Esophagus muscularis mucosa (tissue), 4 donors: ENCODE measurements around the gene EFCAB8. TPM values are rescaled to one million over a fixed set of nuclear protein-coding genes. Genes with fewer than 3 reads are reported as not detected.

Source experiments
- DNase-seq: peaks from one replicate; pipeline ENCODE4 v3.0.0-alpha.2; 2017; ENCODE audit errors: extremely low spot score
- H3K27ac ChIP-seq, 4 donors: fragments of 200-600 bp; sonication (generic); replicated peaks in 1 of 4; 1 replicate in 3 of 4; 2 replicates in 1 of 4; pipeline ENCODE4 v1.5.1; 2016 to 2019; ENCODE audit warnings: mild to moderate bottlenecking in 1 of 4
- H3K27me3 ChIP-seq, 4 donors: fragments of 200-600 bp; sonication (generic); one replicate each; pipeline versions ENCODE4 v1.5.1 to v1.6.0; 2016 to 2019
- H3K36me3 ChIP-seq, 4 donors: fragments of 200-600 bp; sonication (generic); one replicate each; pipeline ENCODE4 v1.5.1; 2016 to 2019
- H3K4me1 ChIP-seq, 4 donors: fragments of 200-600 bp; sonication (generic); one replicate each; pipeline ENCODE4 v1.5.1; 2016 to 2019
- H3K4me3 ChIP-seq, 4 donors: fragments of 200-600 bp; sonication (generic); 1 replicate in 2 of 4; 2 replicates in 2 of 4; pipeline ENCODE4 v1.5.1; 2016 to 2019; ENCODE audit warnings: mild to moderate bottlenecking in 4 of 4, moderate library complexity in 1 of 4
- H3K9me3 ChIP-seq, 4 donors: fragments of 200-600 bp; sonication (generic); 1 replicate in 3 of 4; 2 replicates in 1 of 4; pipeline ENCODE4 v1.5.1; 2016 to 2019
- EP300 ChIP-seq: sonication (generic); formaldehyde crosslinking; IDR thresholded peaks from one replicate; pipeline ENCODE4 v1.6.1; 2017; ENCODE audit warnings: antibody characterized with exemption
- POLR2A ChIP-seq: fragments of 450-650 bp; IDR thresholded peaks from one replicate; pipeline ENCODE4 v1.6.1; 2017; ENCODE audit warnings: antibody characterized with exemption, moderate library complexity, mild to moderate bottlenecking, low read depth
- POLR2AphosphoS5 ChIP-seq, 2 donors: sonication (generic); formaldehyde crosslinking; IDR thresholded peaks; one replicate each; pipeline ENCODE4 v1.6.1; 2017; ENCODE audit warnings: antibody characterized with exemption in 2 of 2
- WGBS: methylation state at CpG from one replicate; pipeline ENCODE4 v1.1.5; 2018; 5-methylcytosine and 5-hydroxymethylcytosine counted together
- intact Hi-C: fragments of 100-400 bp; cut with DNase I; formaldehyde crosslinking; loops from one replicate; pipeline ENCODE4 v1.15.1; 2023
- total RNA-seq, 4 donors: library from RNA; depleted of rRNA; stranded (reverse); fragments of >200 nt; gene quantifications; one replicate each; pipeline versions ENCODE4 v1.1.0 to v1.2.1, GENCODE V29; 2016
- TF ChIP-seq, protein P1 (sequence below), 3 experiments: fragments of 200-600 bp in 2 of 3; fragments of 450-650 bp in 1 of 3; sonication (generic) in 2 of 3; IDR thresholded peaks; one replicate each; pipeline ENCODE4 v1.5.1; 2017 to 2019; ENCODE audit warnings: antibody characterized with exemption in 3 of 3, mild to moderate bottlenecking in 2 of 3, moderate library complexity in 1 of 3

The EFCAB8 gene
- total RNA-seq, 4 donors from 2014 or later: 0.17 to 0.92 TPM; not detected in 2

DNA sequence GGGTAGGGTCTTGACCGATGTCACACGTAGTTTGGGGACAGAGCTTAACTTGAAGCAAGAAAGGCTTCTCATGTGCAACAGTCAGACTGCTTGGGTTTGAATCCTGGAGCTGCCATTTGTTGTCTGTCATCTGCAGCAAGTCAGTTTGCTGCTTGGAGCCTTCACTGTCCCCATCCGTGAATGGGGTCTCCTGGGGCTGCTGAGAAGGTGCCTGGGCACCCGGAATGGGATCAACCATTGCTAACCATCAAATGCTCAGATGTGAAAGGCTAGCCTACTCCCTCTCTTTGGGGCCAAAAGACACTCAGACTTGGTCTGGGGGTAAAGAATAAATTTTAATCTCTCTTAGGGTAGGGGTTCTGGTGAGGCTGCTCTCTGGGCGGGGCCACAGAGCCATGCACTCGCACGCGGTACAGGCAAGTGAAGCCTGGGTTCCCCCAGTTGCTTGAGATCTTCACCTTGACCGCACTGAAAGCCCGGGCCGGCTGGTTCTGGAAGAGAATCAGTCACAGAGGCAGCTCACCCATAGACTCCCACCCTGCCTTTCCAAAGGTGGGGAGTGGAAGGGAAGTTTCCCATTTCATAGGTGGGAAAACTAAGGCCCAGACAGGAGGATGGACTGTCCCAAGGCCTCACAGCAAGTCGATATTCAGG, 124.9 kb downstream of the EFCAB8 start:
- Histone ChIP-seq H3K36me3 (no peaks in the 10 kb centered on the region), H3K9me3 (no peaks in the 10 kb centered on the region), H3K4me1 (peaks cover 0 to 11% (median 7%) of the 10 kb centered on the region in 4 donors), H3K27ac (no peak overlapping the region), H3K27me3 (peaks cover 0 to 15% (median 0%) of the 10 kb centered on the region in 4 donors), H3K4me3 (no peak overlapping the region)
- WGBS: 79% methylated on average over 12 of the region's 12 CpGs
- intact Hi-C loops: no loop called here
- no peak for DNase-seq
- TF ChIP-seq POLR2A (no peak), EP300 (no peak), POLR2AphosphoS5 (IDR thresholded peaks at IDR 0.05) (no peak)
- TF ChIP-seq, protein P1, sequence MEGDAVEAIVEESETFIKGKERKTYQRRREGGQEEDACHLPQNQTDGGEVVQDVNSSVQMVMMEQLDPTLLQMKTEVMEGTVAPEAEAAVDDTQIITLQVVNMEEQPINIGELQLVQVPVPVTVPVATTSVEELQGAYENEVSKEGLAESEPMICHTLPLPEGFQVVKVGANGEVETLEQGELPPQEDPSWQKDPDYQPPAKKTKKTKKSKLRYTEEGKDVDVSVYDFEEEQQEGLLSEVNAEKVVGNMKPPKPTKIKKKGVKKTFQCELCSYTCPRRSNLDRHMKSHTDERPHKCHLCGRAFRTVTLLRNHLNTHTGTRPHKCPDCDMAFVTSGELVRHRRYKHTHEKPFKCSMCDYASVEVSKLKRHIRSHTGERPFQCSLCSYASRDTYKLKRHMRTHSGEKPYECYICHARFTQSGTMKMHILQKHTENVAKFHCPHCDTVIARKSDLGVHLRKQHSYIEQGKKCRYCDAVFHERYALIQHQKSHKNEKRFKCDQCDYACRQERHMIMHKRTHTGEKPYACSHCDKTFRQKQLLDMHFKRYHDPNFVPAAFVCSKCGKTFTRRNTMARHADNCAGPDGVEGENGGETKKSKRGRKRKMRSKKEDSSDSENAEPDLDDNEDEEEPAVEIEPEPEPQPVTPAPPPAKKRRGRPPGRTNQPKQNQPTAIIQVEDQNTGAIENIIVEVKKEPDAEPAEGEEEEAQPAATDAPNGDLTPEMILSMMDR (IDR thresholded peaks at IDR 0.05): no peak

DNA sequence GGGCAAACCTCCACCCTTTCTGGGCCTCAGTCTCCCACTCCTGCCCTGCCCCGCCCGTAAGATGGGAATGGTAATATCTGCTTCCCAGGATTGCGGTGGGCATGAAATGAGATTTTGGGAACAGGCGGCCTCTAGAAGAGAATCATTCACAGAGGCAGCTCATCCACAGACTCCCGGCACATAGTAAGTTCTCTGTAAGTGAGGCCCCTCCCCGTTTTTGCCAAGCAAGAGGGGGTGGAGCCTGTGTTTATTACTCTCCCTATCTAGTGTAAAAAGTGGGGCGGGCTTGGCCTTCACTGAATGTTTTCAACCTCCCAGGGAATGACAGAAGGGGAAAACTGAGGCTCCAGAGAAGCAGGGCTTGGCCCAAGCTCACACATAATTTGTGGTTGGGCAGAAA, 125.5 kb downstream of the EFCAB8 start:
- TF ChIP-seq EP300: no peak
- no peak for TF ChIP-seq POLR2AphosphoS5 (IDR thresholded peaks at IDR 0.05)
- TF ChIP-seq POLR2A: no peak
- TF ChIP-seq, protein P1 (IDR thresholded peaks at IDR 0.05): no peak
- Histone ChIP-seq H3K4me3 (no peak overlapping the region), H3K9me3 (no peaks in the 10 kb centered on the region), H3K36me3 (no peaks in the 10 kb centered on the region), H3K27ac (no peak overlapping the region), H3K4me1 (peaks cover 0 to 11% (median 7%) of the 10 kb centered on the region in 4 donors), H3K27me3 (peaks cover 0 to 16% (median 0%) of the 10 kb centered on the region in 4 donors)
- DNase-seq: no peak
- WGBS: 78% methylated on average over 7 of the region's 7 CpGs
- intact Hi-C loops: no loop called here

GRCh38 chr20:32984631-32985354, 126.1 kb downstream of the EFCAB8 start:
- intact Hi-C loops: no loop called here
- TF ChIP-seq EP300 (no peak), POLR2AphosphoS5 (IDR thresholded peaks at IDR 0.05) (no peak), POLR2A (no peak)
- TF ChIP-seq, protein P1 (IDR thresholded peaks at IDR 0.05): no peak

DNA sequence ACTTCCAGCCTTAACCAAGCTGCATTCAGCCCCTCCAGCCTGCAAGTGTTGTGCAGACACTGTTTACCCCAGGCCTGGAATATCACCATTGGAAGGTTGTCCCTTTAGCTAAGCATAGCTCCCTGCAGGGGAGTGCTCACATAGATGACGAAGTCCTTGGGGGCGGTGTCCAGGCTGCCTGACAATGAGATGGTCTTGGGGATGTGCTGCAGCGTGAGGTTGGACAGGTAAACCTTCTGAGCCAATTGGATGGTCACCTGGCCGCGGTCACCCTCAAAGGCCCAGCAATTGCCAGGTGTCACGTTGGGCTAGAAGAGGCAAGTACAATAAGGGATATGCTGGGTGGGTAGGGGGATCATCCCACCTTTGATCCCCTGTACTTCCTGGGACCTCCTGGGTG, 126.9 kb downstream of the EFCAB8 start:
- 88% methylated on average over 6 of the region's 6 CpGs for WGBS
- no peak for DNase-seq
- no peaks in the 10 kb centered on the region for H3K36me3 ChIP-seq
- TF ChIP-seq EP300: no peak
- TF ChIP-seq, protein P1 (IDR thresholded peaks at IDR 0.05): no peak
- TF ChIP-seq POLR2A: no peak
- no peak for TF ChIP-seq POLR2AphosphoS5 (IDR thresholded peaks at IDR 0.05)
- no peak overlapping the region for H3K27ac ChIP-seq
- peaks cover 0 to 25% (median 0%) of the 10 kb centered on the region in 4 donors for H3K27me3 ChIP-seq
- intact Hi-C loops: no loop called here
- peaks cover 0 to 7% (median 5%) of the 10 kb centered on the region in 4 donors for H3K4me1 ChIP-seq
- no peaks in the 10 kb centered on the region for H3K9me3 ChIP-seq
- H3K4me3 ChIP-seq: no peak overlapping the region

More at GRCh38 chr20:32984631-32985354, 126.1 kb downstream of the EFCAB8 start:
- peaks cover 0 to 22% (median 0%) of the 10 kb centered on the region in 4 donors for H3K27me3 ChIP-seq
- no peaks in the 10 kb centered on the region for H3K9me3 ChIP-seq
- H3K27ac ChIP-seq: no peak overlapping the region
- DNase-seq: no peak
- no peak overlapping the region for H3K4me3 ChIP-seq
- H3K4me1 ChIP-seq: peaks cover 0 to 11% (median 7%) of the 10 kb centered on the region in 4 donors
- 90% methylated on average over 8 of the region's 9 CpGs for WGBS
- no peaks in the 10 kb centered on the region for H3K36me3 ChIP-seq
